H7 (cell line): ENCODE results near the gene NELFE. TPM values are rescaled to one million over a fixed set of nuclear protein-coding genes. Genes with fewer than 3 reads are reported as not detected.
"Not testable (repeated sequence)": the region's sequence is repeated elsewhere in the genome, so short reads cannot be mapped to it uniquely, and the experiment has no call there.

Experiments used
- DNase-seq: peaks from one replicate; pipeline ENCODE4 v3.0.0; 2012
- H3K27me3 ChIP-seq: 2 replicates; pipeline ENCODE4 v1.6.0; 2011; ENCODE audit warnings: mild to moderate bottlenecking, low read length; ENCODE audit not compliant: control insufficient read depth, insufficient read depth
- H3K36me3 ChIP-seq: replicated peaks from 2 replicates; pipeline ENCODE4 v1.5.1; 2011; ENCODE audit warnings: low read length; ENCODE audit not compliant: control insufficient read depth, insufficient read depth
- H3K4me3 ChIP-seq: 2 replicates; pipeline ENCODE4 v1.5.1; 2011; ENCODE audit warnings: low read depth, mild to moderate bottlenecking, control low read depth, low read length, moderate library complexity; ENCODE audit not compliant: insufficient read depth
- total RNA-seq: library from RNA; depleted of rRNA; stranded (reverse); fragments of >200 nt; shearing (Covaris generic); gene quantifications from 2 replicates; pipeline ENCODE4 v1.2.3, GENCODE V29; 2014

Gene NELFE
- total RNA-seq, 1 experiment from 2014 or later: 115 TPM

DNA sequence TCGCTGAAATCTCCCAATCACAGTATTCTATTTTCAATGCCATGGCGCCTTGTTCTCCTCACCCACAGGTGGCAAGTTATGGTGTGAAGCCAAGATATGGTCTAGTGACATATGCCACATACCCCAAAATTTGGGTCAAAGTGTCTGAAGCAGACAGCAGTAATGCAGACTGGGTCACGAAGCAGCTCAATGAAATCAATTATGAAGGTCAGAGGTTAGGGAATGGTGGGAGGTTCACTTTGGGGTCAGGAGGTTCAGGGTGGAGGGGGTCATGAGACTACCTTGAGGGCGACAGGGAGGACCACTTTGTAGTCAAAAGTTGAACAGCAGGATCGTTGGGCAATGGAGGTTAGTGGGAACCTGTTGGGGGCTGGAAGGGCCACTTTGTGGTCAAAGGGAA lies 10.5 kb downstream of the NELFE start:
- Histone ChIP-seq H3K36me3 (peaks cover 14% of the 10 kb centered on the region), H3K4me3 (no peak overlapping the region), H3K27me3 (peaks cover 2% of the 10 kb centered on the region)
- DNase-seq: no peak

DNA sequence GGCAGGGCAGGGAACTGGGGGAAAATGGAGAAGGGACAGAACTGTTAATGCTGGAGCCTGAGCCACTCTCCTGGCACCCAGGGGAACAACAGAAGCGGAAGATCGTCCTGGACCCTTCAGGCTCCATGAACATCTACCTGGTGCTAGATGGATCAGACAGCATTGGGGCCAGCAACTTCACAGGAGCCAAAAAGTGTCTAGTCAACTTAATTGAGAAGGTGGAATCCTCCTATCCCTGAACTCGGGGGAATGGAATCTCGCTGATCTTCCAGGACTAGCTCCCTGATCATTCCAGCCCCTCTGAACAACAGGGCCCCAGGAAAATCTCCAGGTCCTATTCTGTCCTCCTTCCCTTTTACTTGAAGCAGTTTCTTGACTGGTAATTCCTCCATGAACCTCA lies 10.9 kb downstream of the NELFE start:
- no peak for DNase-seq
- Histone ChIP-seq H3K27me3 (peaks cover 2% of the 10 kb centered on the region), H3K36me3 (peaks cover 13% of the 10 kb centered on the region), H3K4me3 (no peak overlapping the region)

DNA sequence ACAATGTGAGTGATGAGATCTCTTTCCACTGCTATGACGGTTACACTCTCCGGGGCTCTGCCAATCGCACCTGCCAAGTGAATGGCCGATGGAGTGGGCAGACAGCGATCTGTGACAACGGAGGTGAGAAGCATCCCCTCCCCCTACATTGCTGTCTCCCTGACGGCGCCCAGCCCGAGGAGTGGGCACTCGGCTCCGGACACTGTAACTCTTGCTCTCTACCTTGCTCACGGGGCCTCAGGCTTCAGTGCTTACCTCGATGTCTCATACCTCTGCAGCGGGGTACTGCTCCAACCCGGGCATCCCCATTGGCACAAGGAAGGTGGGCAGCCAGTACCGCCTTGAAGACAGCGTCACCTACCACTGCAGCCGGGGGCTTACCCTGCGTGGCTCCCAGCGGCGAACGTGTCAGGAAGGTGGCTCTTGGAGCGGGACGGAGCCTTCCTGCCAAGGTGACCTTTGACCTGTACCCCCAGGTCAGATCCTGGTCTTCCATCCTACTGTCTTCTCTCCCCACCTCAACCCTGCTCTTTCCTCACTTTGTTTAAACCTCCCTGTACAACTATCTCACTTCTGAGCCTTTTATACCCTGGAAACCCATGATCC lies 11.6 kb downstream of the NELFE start:
- no peak overlapping the region for H3K4me3 ChIP-seq
- H3K27me3 ChIP-seq: peaks cover 2% of the 10 kb centered on the region
- DNase-seq: no peak
- H3K36me3 ChIP-seq: peaks cover 13% of the 10 kb centered on the region

DNA sequence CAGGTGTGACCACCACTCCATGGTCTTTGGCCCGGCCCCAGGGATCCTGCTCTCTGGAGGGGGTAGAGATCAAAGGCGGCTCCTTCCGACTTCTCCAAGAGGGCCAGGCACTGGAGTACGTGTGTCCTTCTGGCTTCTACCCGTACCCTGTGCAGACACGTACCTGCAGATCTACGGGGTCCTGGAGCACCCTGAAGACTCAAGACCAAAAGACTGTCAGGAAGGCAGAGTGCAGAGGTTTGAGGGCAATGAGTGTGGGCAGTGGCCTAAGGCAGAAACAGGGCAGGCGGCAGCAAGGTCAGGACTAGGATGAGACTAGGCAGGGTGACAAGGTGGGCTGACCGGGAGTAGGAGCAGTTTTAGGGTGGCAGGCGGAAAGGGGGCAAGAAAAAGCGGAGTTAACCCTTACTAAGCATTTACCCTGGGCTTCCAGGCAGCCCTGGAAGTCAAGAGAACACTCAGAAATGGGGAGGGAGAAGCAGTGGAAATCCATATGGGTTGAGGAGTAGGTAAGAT lies 12.3 kb downstream of the NELFE start:
- no peak overlapping the region for H3K4me3 ChIP-seq
- peaks cover 2% of the 10 kb centered on the region for H3K27me3 ChIP-seq
- no peak for DNase-seq
- peaks cover 5% of the 10 kb centered on the region for H3K36me3 ChIP-seq

DNA sequence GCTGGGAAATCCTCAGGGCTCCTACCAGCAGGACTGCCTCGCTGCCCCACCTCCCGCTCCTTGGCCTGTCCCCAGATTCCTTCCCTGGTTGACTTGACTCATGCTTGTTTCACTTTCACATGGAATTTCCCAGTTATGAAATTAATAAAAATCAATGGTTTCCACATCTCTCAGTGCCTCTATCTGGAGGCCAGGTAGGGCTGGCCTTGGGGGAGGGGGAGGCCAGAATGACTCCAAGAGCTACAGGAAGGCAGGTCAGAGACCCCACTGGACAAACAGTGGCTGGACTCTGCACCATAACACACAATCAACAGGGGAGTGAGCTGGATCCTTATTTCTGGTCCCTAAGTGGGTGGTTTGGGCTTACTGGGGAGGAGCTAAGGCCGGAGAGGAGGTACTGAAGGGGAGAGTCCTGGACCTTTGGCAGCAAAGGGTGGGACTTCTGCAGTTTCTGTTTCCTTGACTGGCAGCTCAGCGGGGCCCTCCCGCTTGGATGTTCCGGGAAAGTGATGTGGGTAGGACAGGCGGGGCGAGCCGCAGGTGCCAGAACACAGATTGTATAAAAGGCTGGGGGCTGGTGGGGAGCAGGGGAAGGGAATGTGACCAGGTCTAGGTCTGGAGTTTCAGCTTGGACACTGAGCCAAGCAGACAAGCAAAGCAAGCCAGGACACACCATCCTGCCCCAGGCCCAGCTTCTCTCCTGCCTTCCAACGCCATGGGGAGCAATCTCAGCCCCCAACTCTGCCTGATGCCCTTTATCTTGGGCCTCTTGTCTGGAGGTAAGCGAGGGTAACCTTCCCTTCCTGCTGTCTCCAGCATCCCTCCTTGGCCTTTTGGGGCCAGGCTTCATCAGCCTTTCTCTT lies 13.0 kb downstream of the NELFE start, which contains the start of gene CFB:
Gene CFB, plus strand, starts transcription at position 589 of the 863 bp plus-strand sequence. Its CDS starts 127 bp downstream, at position 716.
- H3K36me3 ChIP-seq: no peaks in the 10 kb centered on the region

DNA sequence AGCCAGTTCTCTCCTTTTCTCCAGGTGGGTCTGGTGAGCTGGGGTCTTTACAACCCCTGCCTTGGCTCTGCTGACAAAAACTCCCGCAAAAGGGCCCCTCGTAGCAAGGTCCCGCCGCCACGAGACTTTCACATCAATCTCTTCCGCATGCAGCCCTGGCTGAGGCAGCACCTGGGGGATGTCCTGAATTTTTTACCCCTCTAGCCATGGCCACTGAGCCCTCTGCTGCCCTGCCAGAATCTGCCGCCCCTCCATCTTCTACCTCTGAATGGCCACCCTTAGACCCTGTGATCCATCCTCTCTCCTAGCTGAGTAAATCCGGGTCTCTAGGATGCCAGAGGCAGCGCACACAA lies 13.6 kb downstream of the NELFE start:
- no peak overlapping the region for H3K4me3 ChIP-seq

More for the DNA sequence above, 13.0 kb downstream of the NELFE start, which contains the start of gene CFB:
- H3K27me3 ChIP-seq: peaks cover 2% of the 10 kb centered on the region
- H3K4me3 ChIP-seq: no peak within 1 kb of the TSS
- peak; percentile 79 for DNase-seq

DNA sequence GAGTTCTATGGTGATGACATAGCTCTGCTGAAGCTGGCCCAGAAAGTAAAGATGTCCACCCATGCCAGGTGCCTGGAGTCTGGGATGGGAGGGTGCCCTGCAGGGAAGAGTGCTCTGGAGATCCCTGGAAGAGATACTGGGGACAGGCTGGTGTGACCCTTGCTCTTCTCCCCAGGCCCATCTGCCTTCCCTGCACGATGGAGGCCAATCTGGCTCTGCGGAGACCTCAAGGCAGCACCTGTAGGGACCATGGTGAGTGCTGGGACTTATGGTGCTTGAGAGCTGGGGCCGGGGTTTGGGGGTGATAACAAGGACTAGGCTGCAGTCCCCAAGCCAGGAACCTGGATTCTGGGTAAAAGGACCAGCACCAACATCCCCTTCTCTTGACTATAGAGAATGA lies 15.0 kb downstream of the NELFE start:
- DNase-seq: no peak
- Histone ChIP-seq H3K4me3 (no peak overlapping the region), H3K27me3 (peaks cover 2% of the 10 kb centered on the region), H3K36me3 (no peaks in the 10 kb centered on the region)

More for the DNA sequence above, 13.6 kb downstream of the NELFE start:
- no peaks in the 10 kb centered on the region for H3K36me3 ChIP-seq
- peaks cover 2% of the 10 kb centered on the region for H3K27me3 ChIP-seq
- no peak for DNase-seq

DNA sequence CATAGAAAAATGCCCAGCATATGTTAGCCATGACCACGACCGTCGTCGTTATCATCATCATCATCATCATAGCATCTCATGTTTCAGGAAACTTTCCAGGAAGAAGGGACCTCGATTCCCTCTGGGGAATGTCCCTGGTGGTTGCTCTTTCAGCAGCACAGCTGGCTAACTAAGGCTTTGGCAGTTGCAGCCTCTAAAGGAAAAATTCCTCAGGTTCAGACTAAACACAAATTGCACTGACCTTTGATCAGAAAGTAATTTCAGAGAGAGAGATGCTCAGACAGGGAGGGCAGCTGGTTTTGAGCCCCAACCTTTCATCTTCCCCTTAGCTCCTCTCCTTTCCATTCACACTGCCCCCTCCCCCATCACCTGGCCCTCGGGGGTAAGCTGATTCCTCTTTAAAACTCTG lies 18.5 kb downstream of the NELFE start:
- Histone ChIP-seq H3K27me3 (no peaks in the 10 kb centered on the region; the same call in 1 of the 2 replicates), H3K4me3 (no peak overlapping the region), H3K36me3 (no peaks in the 10 kb centered on the region)
- no peak for DNase-seq

DNA sequence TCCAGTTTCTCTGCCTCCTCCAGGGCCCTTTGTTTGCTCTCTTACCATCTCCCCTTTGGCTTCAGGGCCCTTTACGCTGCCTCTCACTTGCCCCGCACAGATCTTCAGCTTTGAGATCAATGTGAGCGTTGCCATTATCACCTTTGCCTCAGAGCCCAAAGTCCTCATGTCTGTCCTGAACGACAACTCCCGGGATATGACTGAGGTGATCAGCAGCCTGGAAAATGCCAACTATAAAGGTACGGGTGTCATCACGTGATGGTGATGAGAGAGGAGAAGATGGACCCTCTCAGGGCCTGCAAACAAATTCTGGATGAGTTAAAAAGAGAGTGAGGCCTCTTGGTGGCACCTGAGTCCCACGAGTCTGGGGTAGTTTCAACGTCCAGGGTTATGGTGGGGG lies 22.9 kb downstream of the NELFE start:
- Histone ChIP-seq H3K36me3 (no peaks in the 10 kb centered on the region), H3K4me3 (no peak overlapping the region), H3K27me3 (no peaks in the 10 kb centered on the region)
- no peak for DNase-seq

DNA sequence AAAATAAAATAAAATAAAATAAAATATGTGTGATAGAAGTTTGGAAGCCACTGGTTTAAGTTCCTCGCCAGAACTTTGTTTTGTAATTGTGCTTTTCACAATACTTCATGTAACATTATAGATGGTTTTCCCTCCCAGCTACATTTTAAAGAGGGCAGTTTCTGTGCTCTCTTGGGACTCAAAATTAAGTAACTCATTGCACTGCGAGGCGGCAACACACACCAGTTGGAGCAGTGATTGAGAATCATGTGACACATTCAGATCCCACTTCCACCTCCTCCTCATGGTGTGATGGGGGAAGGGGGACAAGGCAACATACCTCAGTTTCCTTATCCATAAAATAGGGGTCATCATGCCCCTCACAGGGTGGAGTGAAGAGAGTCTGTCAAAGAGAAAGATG lies 23.8 kb downstream of the NELFE start:
- no peak for DNase-seq
- H3K36me3 ChIP-seq: no peaks in the 10 kb centered on the region

DNA sequence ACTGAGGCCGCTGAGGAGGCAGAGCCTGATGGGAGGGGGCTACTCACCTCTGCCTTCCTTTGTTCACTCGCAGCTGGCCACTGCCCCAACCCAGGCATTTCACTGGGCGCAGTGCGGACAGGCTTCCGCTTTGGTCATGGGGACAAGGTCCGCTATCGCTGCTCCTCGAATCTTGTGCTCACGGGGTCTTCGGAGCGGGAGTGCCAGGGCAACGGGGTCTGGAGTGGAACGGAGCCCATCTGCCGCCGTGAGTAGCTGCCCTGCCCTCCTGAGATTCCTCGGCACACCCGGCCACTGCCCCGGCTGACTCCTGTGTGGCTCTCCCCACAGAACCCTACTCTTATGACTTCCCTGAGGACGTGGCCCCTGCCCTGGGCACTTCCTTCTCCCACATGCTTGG lies 25.2 kb downstream of the NELFE start:
- Histone ChIP-seq H3K4me3 (no peak overlapping the region), H3K36me3 (no peaks in the 10 kb centered on the region), H3K27me3 (no peaks in the 10 kb centered on the region)
- DNase-seq: no peak

More for the DNA sequence above, 23.8 kb downstream of the NELFE start:
- no peaks in the 10 kb centered on the region for H3K27me3 ChIP-seq
- no peak overlapping the region for H3K4me3 ChIP-seq

DNA sequence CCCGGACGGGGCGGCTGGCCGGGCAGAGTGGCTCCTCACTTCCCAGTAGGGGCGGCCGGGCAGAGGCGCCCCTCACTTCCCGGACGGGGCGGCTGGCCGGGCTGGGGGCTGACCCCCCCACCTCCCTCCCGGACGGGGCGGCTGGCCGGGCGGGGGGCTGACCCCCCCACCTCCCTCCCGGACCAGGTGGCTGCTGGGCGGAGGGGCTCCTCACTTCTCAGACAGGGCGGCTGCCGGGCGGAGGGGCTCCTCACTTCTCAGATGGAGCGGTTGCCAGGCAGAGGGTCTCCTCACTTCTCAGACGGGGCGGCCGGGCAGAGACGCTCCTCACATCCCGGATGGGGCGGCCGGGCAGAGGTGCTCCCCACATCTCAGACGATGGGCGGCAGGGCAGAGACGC lies 26.6 kb downstream of the NELFE start:
- H3K36me3 ChIP-seq, H3K4me3 ChIP-seq, H3K27me3 ChIP-seq, DNase-seq: not testable (repeated sequence)

DNA sequence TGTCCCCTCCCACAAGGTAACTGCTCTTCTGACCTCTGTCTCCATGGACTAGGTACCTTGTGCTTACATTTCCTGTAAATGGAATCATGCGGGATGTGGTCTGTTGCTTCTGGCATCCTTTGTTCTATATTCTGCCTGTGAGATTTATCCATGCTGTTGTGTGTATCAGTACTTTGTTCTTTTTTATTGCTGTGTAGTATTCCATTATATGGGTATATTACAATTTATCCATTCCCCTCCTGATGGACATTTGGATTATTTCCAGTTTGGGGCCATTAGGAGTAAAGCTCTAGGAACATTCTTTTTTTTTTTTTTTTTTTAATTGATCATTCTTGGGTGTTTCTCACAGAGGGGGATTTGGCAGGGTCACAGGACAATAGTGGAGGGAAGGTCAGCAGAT lies 27.8 kb downstream of the NELFE start:
- DNase-seq: no peak
- Histone ChIP-seq H3K4me3 (no peak overlapping the region), H3K27me3 (no peaks in the 10 kb centered on the region), H3K36me3 (no peaks in the 10 kb centered on the region)

DNA sequence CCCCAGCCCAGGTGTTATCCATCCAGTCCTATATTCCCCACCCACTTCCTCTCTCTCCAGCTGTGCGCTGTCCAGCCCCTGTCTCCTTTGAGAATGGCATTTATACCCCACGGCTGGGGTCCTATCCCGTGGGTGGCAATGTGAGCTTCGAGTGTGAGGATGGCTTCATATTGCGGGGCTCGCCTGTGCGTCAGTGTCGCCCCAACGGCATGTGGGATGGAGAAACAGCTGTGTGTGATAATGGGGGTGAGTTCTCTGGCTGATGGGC lies 30.2 kb downstream of the NELFE start:
- no peaks in the 10 kb centered on the region for H3K36me3 ChIP-seq
- no peak for DNase-seq
- no peak overlapping the region for H3K4me3 ChIP-seq
- no peaks in the 10 kb centered on the region for H3K27me3 ChIP-seq
